DOHH2 (cell line): ENCODE results near the gene FASTK.

Experiments used
- H3F3A ChIP-seq: fragments of 200-600 bp; sonication (generic), shearing (Covaris generic); 2 replicates; pipeline ENCODE4 v1.6.0; 2016; ENCODE audit warnings: antibody characterized with exemption, mild to moderate bottlenecking; ENCODE audit not compliant: control insufficient read depth, insufficient read depth
- H3K27ac ChIP-seq: fragments of 200-600 bp; sonication (generic); 2 replicates; pipeline ENCODE4 v1.5.1; 2014; ENCODE audit warnings: low read depth, mild to moderate bottlenecking, low read length, moderate library complexity
- H3K27me3 ChIP-seq: fragments of 200-600 bp; sonication (generic); 2 replicates; pipeline ENCODE4 v1.6.1; 2014; ENCODE audit warnings: mild to moderate bottlenecking, low read length, mixed read lengths; ENCODE audit not compliant: control insufficient read depth
- H3K36me3 ChIP-seq: fragments of 200-600 bp; sonication (generic); 2 replicates; pipeline ENCODE4 v1.6.1; 2014; ENCODE audit warnings: mild to moderate bottlenecking, low read length, moderate library complexity, mixed read lengths; ENCODE audit not compliant: control insufficient read depth
- H3K4me1 ChIP-seq: fragments of 200-600 bp; sonication (generic); 2 replicates; pipeline ENCODE4 v1.6.1; 2014; ENCODE audit warnings: mild to moderate bottlenecking, low read length, mixed read lengths; ENCODE audit not compliant: control insufficient read depth
- H3K4me2 ChIP-seq: fragments of 200-600 bp; sonication (generic); 2 replicates; pipeline ENCODE4 v1.6.0; 2014; ENCODE audit warnings: mild to moderate bottlenecking, low read length, moderate library complexity
- H3K4me3 ChIP-seq: fragments of 200-600 bp; sonication (generic); 2 replicates; pipeline ENCODE4 v1.5.1; 2014; ENCODE audit warnings: mild to moderate bottlenecking, low read length, mixed read lengths
- H3K79me2 ChIP-seq: fragments of 200-600 bp; sonication (generic); 2 replicates; pipeline ENCODE4 v1.6.1; 2014; ENCODE audit warnings: mild to moderate bottlenecking, low read length, mixed read lengths; ENCODE audit not compliant: control insufficient read depth
- H3K9me2 ChIP-seq: fragments of 200-600 bp; sonication (generic); replicated peaks from 2 replicates; pipeline ENCODE4 v1.6.1; 2014; ENCODE audit warnings: mild to moderate bottlenecking, low read length, mixed read lengths; ENCODE audit not compliant: control insufficient read depth
- H3K9me3 ChIP-seq: fragments of 200-600 bp; sonication (generic); 2 replicates; pipeline ENCODE4 v1.6.1; 2014; ENCODE audit warnings: antibody characterized with exemption, low read length, mixed read lengths; ENCODE audit not compliant: control insufficient read depth, insufficient read depth
- H4K20me1 ChIP-seq: fragments of 200-600 bp; sonication (generic); 2 replicates; pipeline ENCODE4 v1.6.0; 2014; ENCODE audit warnings: low read depth, mild to moderate bottlenecking, antibody characterized with exemption, low read length, moderate library complexity; ENCODE audit not compliant: control insufficient read depth, insufficient read depth
- EZH2phosphoT487 ChIP-seq: fragments of 200-600 bp; sonication (generic); IDR thresholded peaks from 2 replicates; pipeline ENCODE4 v1.6.1; 2017; ENCODE audit warnings: borderline replicate concordance, mild to moderate bottlenecking, antibody characterized with exemption, low read length, moderate library complexity, mixed read lengths
- TF ChIP-seq, protein P1 (sequence below): fragments of 200-600 bp; sonication (generic); IDR thresholded peaks from one replicate; pipeline ENCODE4 v1.5.1; 2014; ENCODE audit warnings: antibody characterized with exemption, mild to moderate bottlenecking, low read depth, low read length; ENCODE audit not compliant: poor library complexity, severe bottlenecking

The FASTK gene

GRCh38 chr7:151033864-151034249 is 46.8 kb downstream of the FASTK start:
- H3K9me3 ChIP-seq = no peaks in the 10 kb centered on the region
- TF ChIP-seq, protein P1, sequence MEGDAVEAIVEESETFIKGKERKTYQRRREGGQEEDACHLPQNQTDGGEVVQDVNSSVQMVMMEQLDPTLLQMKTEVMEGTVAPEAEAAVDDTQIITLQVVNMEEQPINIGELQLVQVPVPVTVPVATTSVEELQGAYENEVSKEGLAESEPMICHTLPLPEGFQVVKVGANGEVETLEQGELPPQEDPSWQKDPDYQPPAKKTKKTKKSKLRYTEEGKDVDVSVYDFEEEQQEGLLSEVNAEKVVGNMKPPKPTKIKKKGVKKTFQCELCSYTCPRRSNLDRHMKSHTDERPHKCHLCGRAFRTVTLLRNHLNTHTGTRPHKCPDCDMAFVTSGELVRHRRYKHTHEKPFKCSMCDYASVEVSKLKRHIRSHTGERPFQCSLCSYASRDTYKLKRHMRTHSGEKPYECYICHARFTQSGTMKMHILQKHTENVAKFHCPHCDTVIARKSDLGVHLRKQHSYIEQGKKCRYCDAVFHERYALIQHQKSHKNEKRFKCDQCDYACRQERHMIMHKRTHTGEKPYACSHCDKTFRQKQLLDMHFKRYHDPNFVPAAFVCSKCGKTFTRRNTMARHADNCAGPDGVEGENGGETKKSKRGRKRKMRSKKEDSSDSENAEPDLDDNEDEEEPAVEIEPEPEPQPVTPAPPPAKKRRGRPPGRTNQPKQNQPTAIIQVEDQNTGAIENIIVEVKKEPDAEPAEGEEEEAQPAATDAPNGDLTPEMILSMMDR = no peak
- TF ChIP-seq EZH2phosphoT487 = no peak
- no peak overlapping the region for H3K27ac ChIP-seq

GRCh38 chr7:151032936-151033863 is 47.4 kb downstream of the FASTK start:
- no peaks in the 10 kb centered on the region for H3K9me3 ChIP-seq
- H3F3A ChIP-seq = no peaks in the 10 kb centered on the region
- H3K27ac ChIP-seq = no peak overlapping the region
- H3K27me3 ChIP-seq = no peaks in the 10 kb centered on the region
- H3K4me2 ChIP-seq = no peak overlapping the region
- H3K4me3 ChIP-seq = no peak overlapping the region
- no peaks in the 10 kb centered on the region for H3K9me2 ChIP-seq
- no peaks in the 10 kb centered on the region for H4K20me1 ChIP-seq
- H3K79me2 ChIP-seq = peaks cover 18% of the 10 kb centered on the region
- peaks cover 31% of the 10 kb centered on the region for H3K36me3 ChIP-seq
- peaks cover 12% of the 10 kb centered on the region for H3K4me1 ChIP-seq
- TF ChIP-seq EZH2phosphoT487 = no peak
- TF ChIP-seq, protein P1 = no peak

More at GRCh38 chr7:151033864-151034249, 46.8 kb downstream of the FASTK start:
- H3K4me3 ChIP-seq = no peak overlapping the region
- no peaks in the 10 kb centered on the region for H3F3A ChIP-seq
- H3K36me3 ChIP-seq = peaks cover 31% of the 10 kb centered on the region
- H3K9me2 ChIP-seq = no peaks in the 10 kb centered on the region
- peaks cover 3% of the 10 kb centered on the region; the same call in 1 of the 2 replicates for H4K20me1 ChIP-seq
- H3K27me3 ChIP-seq = no peaks in the 10 kb centered on the region
- no peak overlapping the region for H3K4me2 ChIP-seq
- H3K79me2 ChIP-seq = peaks cover 12% of the 10 kb centered on the region
- H3K4me1 ChIP-seq = peaks cover 9% of the 10 kb centered on the region

DNA sequence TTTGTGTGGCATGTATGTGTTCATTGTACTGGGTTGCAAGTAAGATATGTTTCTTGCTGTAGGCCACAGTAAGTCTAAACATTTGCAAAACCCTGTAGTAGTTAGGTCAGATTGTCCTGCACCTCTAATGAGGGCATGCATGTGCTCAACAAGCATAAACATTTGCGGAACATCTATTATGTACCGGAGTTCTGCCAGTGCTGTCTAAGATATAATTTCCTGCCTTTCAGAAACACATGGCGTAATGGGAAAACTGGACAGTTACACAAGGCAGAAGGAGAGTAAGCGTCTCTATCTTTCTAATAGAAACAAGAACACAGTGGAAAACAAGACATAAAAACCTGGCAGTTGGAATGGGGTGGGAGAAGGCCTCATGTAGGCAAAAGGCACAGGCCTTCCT is 49.6 kb downstream of the FASTK start:
- H3K4me3 ChIP-seq = no peak overlapping the region
- H3K36me3 ChIP-seq = peaks cover 23% of the 10 kb centered on the region
- no peak overlapping the region for H3K27ac ChIP-seq
- TF ChIP-seq, protein P1 = no peak
- no peak for TF ChIP-seq EZH2phosphoT487
- H3F3A ChIP-seq = no peaks in the 10 kb centered on the region
- no peaks in the 10 kb centered on the region for H4K20me1 ChIP-seq
- no peak overlapping the region for H3K4me2 ChIP-seq
- no peaks in the 10 kb centered on the region for H3K27me3 ChIP-seq
- H3K9me2 ChIP-seq = no peaks in the 10 kb centered on the region
- no peaks in the 10 kb centered on the region for H3K9me3 ChIP-seq
- H3K4me1 ChIP-seq = peaks cover 21% of the 10 kb centered on the region
- peaks cover 18% of the 10 kb centered on the region for H3K79me2 ChIP-seq
